CD4-positive, alpha-beta T cell (primary cell): ENCODE results near the gene PGAP2. TPM values are rescaled to one million over a fixed set of nuclear protein-coding genes. Genes with fewer than 3 reads are reported as not detected.
A peak's percentile ranks its signal among the peaks of the same experiment; 100 is the strongest.

ENCODE experiments used
- ATAC-seq: fragments of 200-7000 bp; cut with Tn5 transposase; one replicate; pipeline ENCODE4 v1.10.0; 2022; ENCODE audit warnings: mild to moderate bottlenecking; ENCODE audit not compliant: poor library complexity
- CTCF ChIA-PET: fragments of 350-600 bp; sonication (Branson Sonifier 250); formaldehyde crosslinking; loops from one replicate; lab custom pipeline; 2021; ENCODE audit warnings: antibody characterized with exemption, inconsistent platforms; lab: Charles Lee
- POLR2A ChIA-PET: fragments of 350-600 bp; sonication (Branson Sonifier 250); formaldehyde crosslinking; loops from one replicate; lab custom pipeline; 2021; ENCODE audit warnings: antibody characterized with exemption, inconsistent platforms; lab: Charles Lee
- DNase-seq, 14 experiments: peaks; one replicate each; pipeline ENCODE4 v3.0.0-alpha.2; 2013 to 2020; ENCODE audit warnings: mixed read lengths in 2 of 14
- H3K27ac ChIP-seq, 2 donors: one replicate each; pipeline versions ENCODE4 v1.5.1 to v1.7.0; 2013; ENCODE audit warnings: low read length in 2 of 2, low read depth in 1 of 2, mild to moderate bottlenecking in 1 of 2
- H3K27me3 ChIP-seq, 2 experiments: 1 replicate in 1 of 2; 2 replicates in 1 of 2; pipeline versions ENCODE4 v1.6.1 to v1.7.0; 2013; ENCODE audit warnings: low read length in 2 of 2, control low read depth in 1 of 2, mild to moderate bottlenecking in 1 of 2, moderate library complexity in 1 of 2; ENCODE audit not compliant: insufficient read depth in 2 of 2, control insufficient read depth in 1 of 2
- H3K36me3 ChIP-seq: one replicate; pipeline ENCODE4 v1.6.1; 2013; ENCODE audit warnings: low read length, control low read depth; ENCODE audit not compliant: insufficient read depth
- H3K4me1 ChIP-seq: one replicate; pipeline ENCODE4 v1.6.1; 2013; ENCODE audit warnings: low read length, control low read depth; ENCODE audit not compliant: insufficient read depth
- H3K4me3 ChIP-seq: one replicate; pipeline ENCODE4 v1.5.1; 2013; ENCODE audit warnings: mild to moderate bottlenecking, low read length, moderate library complexity
- H3K9me3 ChIP-seq, 2 experiments: 1 replicate in 1 of 2; 2 replicates in 1 of 2; pipeline versions ENCODE4 v1.6.1 to v1.7.0; 2013; ENCODE audit warnings: low read length in 2 of 2, mild to moderate bottlenecking in 2 of 2, control low read depth in 1 of 2, moderate library complexity in 1 of 2; ENCODE audit not compliant: control insufficient read depth in 1 of 2, insufficient read depth in 1 of 2
- H3K27ac Mint-ChIP-seq: one replicate; pipeline ENCODE4 v1.8.0; 2020; ENCODE audit warnings: mixed read lengths
- H3K27me3 Mint-ChIP-seq: one replicate; pipeline ENCODE4 v1.8.0; 2021; ENCODE audit warnings: mixed read lengths
- H3K36me3 Mint-ChIP-seq: one replicate; pipeline ENCODE4 v1.8.0; 2021; ENCODE audit warnings: low read depth, mixed read lengths
- H3K4me1 Mint-ChIP-seq: one replicate; pipeline ENCODE4 v1.8.0; 2021; ENCODE audit warnings: low read depth, mixed read lengths
- H3K4me3 Mint-ChIP-seq: one replicate; pipeline ENCODE4 v1.8.0; 2020; ENCODE audit warnings: mild to moderate bottlenecking, mixed read lengths
- H3K9me3 Mint-ChIP-seq: one replicate; pipeline ENCODE4 v1.8.0; 2020; ENCODE audit warnings: mixed read lengths
- intact Hi-C, 2 experiments: fragments of 100-400 bp; cut with DNase I in 1 of 2; cut with micrococcal nuclease in 1 of 2; formaldehyde crosslinking; loops; one replicate each; pipeline versions ENCODE4 v1.15.1 to v1.9.0; 2023 to 2025; cut with DNase I, micrococcal nuclease
- total RNA-seq, 174 experiments: library from RNA in 2 of 174; stranded (reverse) in 2 of 174; gene quantifications; one replicate each; pipeline ENCODE4 v1.2.3 and lab custom pipeline; 2021 to 2026
- TF ChIP-seq, protein P1 (sequence below): fragments of 200-600 bp; IDR thresholded peaks from one replicate; pipeline ENCODE4 v1.8.0; 2022; ENCODE audit warnings: antibody characterized with exemption, mild to moderate bottlenecking

PGAP2 gene
- total RNA-seq, 2 experiments from 2014 or later: 20.9 to 23.6 TPM

DNA sequence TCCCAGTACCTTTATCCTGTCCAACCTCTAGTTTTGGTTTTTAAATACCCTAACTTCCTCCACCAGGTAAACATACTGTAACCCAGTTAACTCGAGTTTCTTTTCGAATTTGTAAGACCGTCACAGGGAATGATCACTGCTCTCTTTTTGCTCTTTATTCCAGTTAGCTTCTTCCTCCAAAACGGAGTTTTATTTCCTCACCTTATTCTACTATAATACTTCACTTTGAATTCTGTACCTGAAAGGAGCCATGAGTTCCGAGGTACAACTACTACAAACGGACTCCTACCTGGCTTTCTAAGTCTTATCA is 12.4 kb upstream of the PGAP2 start:
- peak overlapping the region; percentile 97 for H3K27ac Mint-ChIP-seq
- H3K27me3 Mint-ChIP-seq: no peaks in the 10 kb centered on the region
- no peaks in the 10 kb centered on the region for H3K9me3 Mint-ChIP-seq
- H3K36me3 ChIP-seq: peaks cover 34% of the 10 kb centered on the region
- peak overlapping the region; percentile 98 for H3K4me3 ChIP-seq
- peak overlapping the region; percentile 89 for H3K4me3 Mint-ChIP-seq
- H3K9me3 ChIP-seq: no peaks in the 10 kb centered on the region
- peaks cover 37% of the 10 kb centered on the region for H3K4me1 ChIP-seq
- POLR2A ChIA-PET: interaction anchor here (1.6 to 6.3 kb wide), 5 partner anchors 10 to 277 kb away, joined by 3 to 76 read pairs (median 34); partner anchors contain the start of genes PGAP2, RHOG and STIM1
- ATAC-seq (no peak), DNase-seq (peak in 1 of 14 experiments; percentile 27)
- peaks cover 50% of the 10 kb centered on the region for H3K4me1 Mint-ChIP-seq
- H3K27me3 ChIP-seq: no peaks in the 10 kb centered on the region
- CTCF ChIA-PET: interaction anchor here (1.5 to 5.1 kb wide), 2 partner anchors 12 to 25 kb away, joined by 3 to 33 read pairs; partner anchors contain the start of gene PGAP2
- peak overlapping the region; percentile 94 to 95 for H3K27ac ChIP-seq
- intact Hi-C loops: loop anchor here (1.0 to 10.0 kb wide), 4 partner anchors 11 to 61 kb away; partner anchors contain the start of gene RHOG (in 1 of the 2)
- TF ChIP-seq, protein P1, sequence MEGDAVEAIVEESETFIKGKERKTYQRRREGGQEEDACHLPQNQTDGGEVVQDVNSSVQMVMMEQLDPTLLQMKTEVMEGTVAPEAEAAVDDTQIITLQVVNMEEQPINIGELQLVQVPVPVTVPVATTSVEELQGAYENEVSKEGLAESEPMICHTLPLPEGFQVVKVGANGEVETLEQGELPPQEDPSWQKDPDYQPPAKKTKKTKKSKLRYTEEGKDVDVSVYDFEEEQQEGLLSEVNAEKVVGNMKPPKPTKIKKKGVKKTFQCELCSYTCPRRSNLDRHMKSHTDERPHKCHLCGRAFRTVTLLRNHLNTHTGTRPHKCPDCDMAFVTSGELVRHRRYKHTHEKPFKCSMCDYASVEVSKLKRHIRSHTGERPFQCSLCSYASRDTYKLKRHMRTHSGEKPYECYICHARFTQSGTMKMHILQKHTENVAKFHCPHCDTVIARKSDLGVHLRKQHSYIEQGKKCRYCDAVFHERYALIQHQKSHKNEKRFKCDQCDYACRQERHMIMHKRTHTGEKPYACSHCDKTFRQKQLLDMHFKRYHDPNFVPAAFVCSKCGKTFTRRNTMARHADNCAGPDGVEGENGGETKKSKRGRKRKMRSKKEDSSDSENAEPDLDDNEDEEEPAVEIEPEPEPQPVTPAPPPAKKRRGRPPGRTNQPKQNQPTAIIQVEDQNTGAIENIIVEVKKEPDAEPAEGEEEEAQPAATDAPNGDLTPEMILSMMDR: no peak
- H3K36me3 Mint-ChIP-seq: peaks cover 51% of the 10 kb centered on the region

DNA sequence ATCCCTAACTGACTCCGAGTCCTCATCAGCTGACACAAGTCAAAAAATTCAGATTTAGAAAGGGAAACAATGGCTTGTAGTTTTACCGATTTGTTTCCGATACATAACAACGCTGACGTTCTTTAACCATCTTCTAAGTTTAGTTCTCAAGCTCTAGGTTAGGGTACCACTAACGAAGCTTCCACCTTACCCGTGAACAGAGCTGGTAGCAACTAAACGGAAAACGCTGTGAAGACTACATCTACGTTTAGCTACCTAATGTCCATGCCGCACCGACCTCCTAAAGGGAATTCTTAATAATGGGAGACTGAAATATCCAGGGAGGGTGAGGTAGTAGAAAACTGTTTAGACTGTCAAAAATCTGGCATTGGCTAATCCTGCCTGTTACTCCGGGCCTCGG is 12.0 kb upstream of the PGAP2 start:
- Histone ChIP-seq H3K27ac (peak overlapping the region; percentile 94 to 95), H3K4me3 (peak overlapping the region; percentile 98), H3K36me3 (peaks cover 34% of the 10 kb centered on the region), H3K27me3 (no peaks in the 10 kb centered on the region), H3K4me1 (peaks cover 37% of the 10 kb centered on the region), H3K9me3 (no peaks in the 10 kb centered on the region)
- no peaks in the 10 kb centered on the region for H3K27me3 Mint-ChIP-seq
- H3K4me3 Mint-ChIP-seq: peak overlapping the region; percentile 89
- peaks cover 50% of the 10 kb centered on the region for H3K4me1 Mint-ChIP-seq
- TF ChIP-seq, protein P1: no peak
- intact Hi-C loops: loop anchor here (1.0 to 10.0 kb wide), 4 partner anchors 11 to 62 kb away; partner anchors contain the start of gene RHOG (in 1 of the 2)
- POLR2A ChIA-PET: interaction anchor here (2.8 to 6.3 kb wide), 4 partner anchors 11 to 59 kb away, joined by 25 to 76 read pairs (median 50); partner anchors contain the start of genes PGAP2, RHOG and STIM1
- no peaks in the 10 kb centered on the region for H3K9me3 Mint-ChIP-seq
- ATAC-seq (no peak), DNase-seq (peak in 2 of 14 experiments; percentile 24 to 31)
- H3K27ac Mint-ChIP-seq: peak overlapping the region; percentile 97
- CTCF ChIA-PET: interaction anchor here (1.5 to 5.1 kb wide), 2 partner anchors 12 to 26 kb away, joined by 3 to 33 read pairs; partner anchors contain the start of gene PGAP2
- H3K36me3 Mint-ChIP-seq: peaks cover 51% of the 10 kb centered on the region

DNA sequence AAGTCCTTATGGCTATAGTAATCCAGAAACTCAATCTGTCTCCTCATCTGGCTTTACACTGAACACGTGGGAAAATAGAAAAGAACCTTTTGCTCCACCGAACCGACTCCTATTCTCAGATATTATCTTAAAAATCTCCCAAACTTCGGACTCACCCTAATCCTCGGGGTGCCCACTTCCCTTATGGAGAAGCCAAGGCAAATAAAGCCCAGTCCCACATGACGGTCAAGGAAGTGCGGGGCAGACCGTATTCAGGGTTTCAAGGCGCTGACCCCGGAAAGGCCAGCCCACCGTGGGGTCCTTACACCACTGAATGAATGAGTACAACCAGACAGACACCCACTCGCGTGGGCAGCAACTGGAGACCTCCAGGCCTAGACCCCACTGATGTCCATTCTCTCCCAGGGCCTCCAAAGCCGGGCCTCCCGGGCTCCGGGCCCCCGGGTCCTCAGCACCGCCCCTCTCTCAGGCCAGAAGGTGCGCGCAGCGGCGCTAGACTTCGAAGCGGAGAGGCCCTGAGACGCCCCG is 11.5 kb upstream of the PGAP2 start:
- no peak for DNase-seq

More for the DNA sequence above, 11.5 kb upstream of the PGAP2 start:
- Mint-ChIP-seq H3K4me1 (peaks cover 50% of the 10 kb centered on the region), H3K27me3 (no peaks in the 10 kb centered on the region), H3K9me3 (no peaks in the 10 kb centered on the region), H3K4me3 (peak overlapping the region; percentile 89), H3K27ac (peak overlapping the region; percentile 97), H3K36me3 (peaks cover 51% of the 10 kb centered on the region)
- TF ChIP-seq, protein P1: no peak
- Histone ChIP-seq H3K4me1 (peaks cover 37% of the 10 kb centered on the region), H3K27ac (peak overlapping the region; percentile 94 to 95), H3K9me3 (no peaks in the 10 kb centered on the region), H3K27me3 (no peaks in the 10 kb centered on the region), H3K36me3 (peaks cover 30% of the 10 kb centered on the region), H3K4me3 (peak overlapping the region; percentile 98)
- ChIA-PET POLR2A (interaction anchor here (1.1 to 6.3 kb wide), 7 partner anchors 11 to 275 kb away, joined by 3 to 76 read pairs (median 25); partner anchors contain the start of genes PGAP2, RHOG and STIM1), CTCF (interaction anchor here (1.3 to 5.1 kb wide), 3 partner anchors 9 to 12 kb away, joined by 3 to 33 read pairs (median 7); partner anchors contain the start of gene PGAP2)
- peak; percentile 23 for ATAC-seq
- intact Hi-C loops: loop anchor here (1.0 to 10.0 kb wide), 6 partner anchors 10 to 62 kb away; partner anchors contain the start of gene RHOG (in 1 of the 2)
